ENCODE measurements around the gene HDLBP. TPM values are rescaled to one million over a fixed set of nuclear protein-coding genes. Genes with fewer than 3 reads are reported as not detected.

HDLBP gene
- total and polyA plus RNA-seq, 10 of the 15 experiments (the other 5 are each of a cell fraction or from before 2014, with no cell fraction given), result 19.5 to 383 (median 249) TPM

DNA sequence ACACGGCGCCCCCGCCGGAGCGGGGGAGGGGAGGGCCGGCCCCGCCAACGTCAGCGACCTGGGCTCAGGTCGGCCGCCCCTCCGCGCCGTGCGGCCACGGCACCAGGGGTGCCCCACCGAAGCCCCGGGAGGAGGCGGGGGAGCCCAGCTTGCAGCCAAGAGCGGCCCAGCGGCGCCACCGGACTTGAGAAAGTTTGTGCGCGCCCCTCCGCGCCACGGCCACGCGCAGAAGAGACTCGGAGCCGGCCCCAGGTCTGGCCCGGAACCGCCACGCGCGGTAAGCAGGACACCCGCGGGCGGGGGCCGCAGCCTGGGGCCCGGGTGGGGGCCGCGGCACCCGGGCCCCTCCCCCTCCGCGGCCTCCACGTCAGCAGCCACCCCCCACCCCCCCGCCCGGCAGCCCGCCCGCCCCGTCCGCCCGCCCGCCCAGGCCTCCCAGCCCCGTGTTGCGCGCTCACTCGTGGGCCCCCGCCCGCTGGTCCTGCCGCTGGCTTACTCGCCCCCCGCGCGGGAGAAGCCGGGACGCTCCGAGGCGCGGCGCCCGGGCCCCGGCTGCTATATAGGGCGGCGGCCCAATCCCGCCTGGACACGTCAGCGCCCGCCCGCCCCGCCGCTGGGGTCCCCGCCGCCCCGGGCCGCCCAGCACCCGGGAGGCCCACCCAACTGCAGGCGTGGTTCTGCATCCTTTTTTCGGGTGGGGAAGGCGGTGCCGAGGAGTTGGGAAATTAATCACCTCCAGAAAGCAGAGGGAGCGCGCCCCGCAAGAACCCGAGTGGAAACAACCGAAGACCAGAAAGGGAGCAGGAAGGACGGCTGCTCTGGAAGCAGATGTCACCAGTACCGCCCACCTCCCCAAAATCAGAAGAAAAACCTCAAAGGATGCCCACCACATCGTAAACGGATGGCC, 42.9 kb downstream of the HDLBP start:
- H3K79me2 ChIP-seq (ENCODE audit: control insufficient read depth, insufficient read depth, low read length), result peaks cover 79% of the 10 kb centered on the region
- DNase-seq (ENCODE audit: low read depth, low spot score) (no peak), FAIRE-seq (no peak), ATAC-seq (peak; percentile 83)
- intact Hi-C loops (cut with micrococcal nuclease; ENCODE audit: unreplicated experiment) (loop anchor here (2.0 kb wide), 2 partner anchors 32 to 42 kb away; partner anchors contain the start of genes HDLBP and SEPTIN2), in situ Hi-C loops (cut with MboI) (no loop called here)
- H3K9ac ChIP-seq (ENCODE audit: control insufficient read depth, insufficient read depth, low read length), result peak overlapping the region; percentile 84
- ChIA-PET RAD21 (ENCODE audit: unreplicated experiment) (no interaction called here), CTCF (no interaction called here), SMC1A (ENCODE audit: uncharacterized antibody, unreplicated experiment) (no interaction called here), POLR2A (no interaction called here)
- H3K4me3 ChIP-seq, result peak overlapping the region; percentile 84
- peaks cover 3 to 4% of the 10 kb centered on the region in 2 experiments; a peak in 3 of 4 replicates for H3K36me3 ChIP-seq (ENCODE audit: control insufficient read depth in 2 of 2, insufficient read depth in 2 of 2, low read length in 1 of 2)
- H3K27me3 ChIP-seq (replicated peaks in 1 of 2; ENCODE audit: control insufficient read depth in 2 of 2, insufficient read depth in 2 of 2, low read length in 1 of 2), result no peaks in the 10 kb centered on the region
- peaks cover 17% of the 10 kb centered on the region for H3K4me1 ChIP-seq (ENCODE audit: control insufficient read depth, insufficient read depth, low read length)
- H3K4me2 ChIP-seq (ENCODE audit: control insufficient read depth, insufficient read depth), result peak overlapping the region; percentile 32
- no peak overlapping the region for H2AFZ ChIP-seq (ENCODE audit: control insufficient read depth, low read depth, low read length)
- WGBS (ENCODE audit: insufficient coverage, insufficient replicate concordance, low lambda C conversion rate, missing lambda C conversion rate), result 2% methylated on average over 66 of the region's 102 CpGs
- no peaks in the 10 kb centered on the region; the same call in 2 of the 3 replicates for H3K9me3 ChIP-seq (replicated peaks; ENCODE audit: control insufficient read depth, insufficient read depth, low read length)
- BruUV-seq (replicated peaks), result no TSS peak
- peak overlapping the region; percentile 79 for H3K27ac ChIP-seq (ENCODE audit: control insufficient read depth, insufficient read depth)
- peaks cover 6% of the 10 kb centered on the region; the same call in 1 of the 2 replicates for H4K20me1 ChIP-seq (ENCODE audit: control insufficient read depth, insufficient read depth)
- TF ChIP-seq, protein P1, sequence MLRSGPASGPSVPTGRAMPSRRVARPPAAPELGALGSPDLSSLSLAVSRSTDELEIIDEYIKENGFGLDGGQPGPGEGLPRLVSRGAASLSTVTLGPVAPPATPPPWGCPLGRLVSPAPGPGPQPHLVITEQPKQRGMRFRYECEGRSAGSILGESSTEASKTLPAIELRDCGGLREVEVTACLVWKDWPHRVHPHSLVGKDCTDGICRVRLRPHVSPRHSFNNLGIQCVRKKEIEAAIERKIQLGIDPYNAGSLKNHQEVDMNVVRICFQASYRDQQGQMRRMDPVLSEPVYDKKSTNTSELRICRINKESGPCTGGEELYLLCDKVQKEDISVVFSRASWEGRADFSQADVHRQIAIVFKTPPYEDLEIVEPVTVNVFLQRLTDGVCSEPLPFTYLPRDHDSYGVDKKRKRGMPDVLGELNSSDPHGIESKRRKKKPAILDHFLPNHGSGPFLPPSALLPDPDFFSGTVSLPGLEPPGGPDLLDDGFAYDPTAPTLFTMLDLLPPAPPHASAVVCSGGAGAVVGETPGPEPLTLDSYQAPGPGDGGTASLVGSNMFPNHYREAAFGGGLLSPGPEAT (IDR thresholded peaks at IDR 0.05; ENCODE audit: low read depth), result no peak
- TF ChIP-seq RCOR1 (conservative IDR thresholded peaks at IDR 0.05; ENCODE audit: low read depth, low read length) (no peak), WRNIP1 (IDR thresholded peaks at IDR 0.05; ENCODE audit: borderline replicate concordance, low read depth, low read length) (no peak), BACH1 (IDR thresholded peaks at IDR 0.05; ENCODE audit: borderline replicate concordance) (peak; percentile 81), BHLHE40 (IDR thresholded peaks at IDR 0.05; ENCODE audit: borderline replicate concordance in 1 of 2, low read depth in 2 of 2, low read length in 1 of 2) (no peak; a peak in 1 of 4 replicates), CEBPB (IDR thresholded peaks at IDR 0.05; ENCODE audit: borderline replicate concordance in 1 of 2, low read depth in 2 of 2, low read length in 2 of 2) (no peak), CREB1 (IDR thresholded peaks at IDR 0.05; ENCODE audit: low read depth) (peak; percentile 54; the same call in 1 of the 2 replicates), BRCA1 (IDR thresholded peaks at IDR 0.05; ENCODE audit: low read depth, low read length) (no peak), ZNF622 (IDR thresholded peaks at IDR 0.05) (no peak)
- TF ChIP-seq, protein P2, sequence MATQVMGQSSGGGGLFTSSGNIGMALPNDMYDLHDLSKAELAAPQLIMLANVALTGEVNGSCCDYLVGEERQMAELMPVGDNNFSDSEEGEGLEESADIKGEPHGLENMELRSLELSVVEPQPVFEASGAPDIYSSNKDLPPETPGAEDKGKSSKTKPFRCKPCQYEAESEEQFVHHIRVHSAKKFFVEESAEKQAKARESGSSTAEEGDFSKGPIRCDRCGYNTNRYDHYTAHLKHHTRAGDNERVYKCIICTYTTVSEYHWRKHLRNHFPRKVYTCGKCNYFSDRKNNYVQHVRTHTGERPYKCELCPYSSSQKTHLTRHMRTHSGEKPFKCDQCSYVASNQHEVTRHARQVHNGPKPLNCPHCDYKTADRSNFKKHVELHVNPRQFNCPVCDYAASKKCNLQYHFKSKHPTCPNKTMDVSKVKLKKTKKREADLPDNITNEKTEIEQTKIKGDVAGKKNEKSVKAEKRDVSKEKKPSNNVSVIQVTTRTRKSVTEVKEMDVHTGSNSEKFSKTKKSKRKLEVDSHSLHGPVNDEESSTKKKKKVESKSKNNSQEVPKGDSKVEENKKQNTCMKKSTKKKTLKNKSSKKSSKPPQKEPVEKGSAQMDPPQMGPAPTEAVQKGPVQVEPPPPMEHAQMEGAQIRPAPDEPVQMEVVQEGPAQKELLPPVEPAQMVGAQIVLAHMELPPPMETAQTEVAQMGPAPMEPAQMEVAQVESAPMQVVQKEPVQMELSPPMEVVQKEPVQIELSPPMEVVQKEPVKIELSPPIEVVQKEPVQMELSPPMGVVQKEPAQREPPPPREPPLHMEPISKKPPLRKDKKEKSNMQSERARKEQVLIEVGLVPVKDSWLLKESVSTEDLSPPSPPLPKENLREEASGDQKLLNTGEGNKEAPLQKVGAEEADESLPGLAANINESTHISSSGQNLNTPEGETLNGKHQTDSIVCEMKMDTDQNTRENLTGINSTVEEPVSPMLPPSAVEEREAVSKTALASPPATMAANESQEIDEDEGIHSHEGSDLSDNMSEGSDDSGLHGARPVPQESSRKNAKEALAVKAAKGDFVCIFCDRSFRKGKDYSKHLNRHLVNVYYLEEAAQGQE (IDR thresholded peaks at IDR 0.05; ENCODE audit: low read depth, low read length), result no peak
- TF ChIP-seq, protein P3, sequence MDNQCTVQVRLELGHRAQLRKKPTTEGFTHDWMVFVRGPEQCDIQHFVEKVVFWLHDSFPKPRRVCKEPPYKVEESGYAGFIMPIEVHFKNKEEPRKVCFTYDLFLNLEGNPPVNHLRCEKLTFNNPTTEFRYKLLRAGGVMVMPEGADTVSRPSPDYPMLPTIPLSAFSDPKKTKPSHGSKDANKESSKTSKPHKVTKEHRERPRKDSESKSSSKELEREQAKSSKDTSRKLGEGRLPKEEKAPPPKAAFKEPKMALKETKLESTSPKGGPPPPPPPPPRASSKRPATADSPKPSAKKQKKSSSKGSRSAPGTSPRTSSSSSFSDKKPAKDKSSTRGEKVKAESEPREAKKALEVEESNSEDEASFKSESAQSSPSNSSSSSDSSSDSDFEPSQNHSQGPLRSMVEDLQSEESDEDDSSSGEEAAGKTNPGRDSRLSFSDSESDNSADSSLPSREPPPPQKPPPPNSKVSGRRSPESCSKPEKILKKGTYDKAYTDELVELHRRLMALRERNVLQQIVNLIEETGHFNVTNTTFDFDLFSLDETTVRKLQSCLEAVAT (IDR thresholded peaks at IDR 0.05), result no peak

Measured in GM12878 (cell line).